GM18526 (cell line): ENCODE data around the gene TLR4.

Source experiments
- POLR2A ChIP-seq: IDR thresholded peaks from 3 replicates; pipeline ENCODE4 v1.6.1; 2011; ENCODE audit not compliant: insufficient read length; ENCODE audit errors: extremely low read depth

TLR4 gene

DNA sequence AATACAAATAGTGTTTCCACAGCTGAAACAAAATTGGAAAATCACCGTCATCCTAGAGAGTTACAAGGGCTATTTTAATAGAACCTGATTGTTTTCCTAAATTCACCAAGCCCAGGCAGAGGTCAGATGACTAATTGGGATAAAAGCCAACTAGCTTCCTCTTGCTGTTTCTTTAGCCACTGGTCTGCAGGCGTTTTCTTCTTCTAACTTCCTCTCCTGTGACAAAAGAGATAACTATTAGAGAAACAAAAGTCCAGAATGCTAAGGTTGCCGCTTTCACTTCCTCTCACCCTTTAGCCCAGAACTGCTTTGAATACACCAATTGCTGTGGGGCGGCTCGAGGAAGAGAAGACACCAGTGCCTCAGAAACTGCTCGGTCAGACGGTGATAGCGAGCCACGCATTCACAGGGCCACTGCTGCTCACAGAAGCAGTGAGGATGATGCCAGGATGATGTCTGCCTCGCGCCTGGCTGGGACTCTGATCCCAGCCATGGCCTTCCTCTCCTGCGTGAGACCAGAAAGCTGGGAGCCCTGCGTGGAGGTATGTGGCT, at the start of gene TLR4:
TSS of gene TLR4 (plus strand) at position 380 of the 552 bp plus-strand sequence. CDS start at position 450, 70 bp downstream.
- peak; percentile 47 for TF ChIP-seq POLR2A

DNA sequence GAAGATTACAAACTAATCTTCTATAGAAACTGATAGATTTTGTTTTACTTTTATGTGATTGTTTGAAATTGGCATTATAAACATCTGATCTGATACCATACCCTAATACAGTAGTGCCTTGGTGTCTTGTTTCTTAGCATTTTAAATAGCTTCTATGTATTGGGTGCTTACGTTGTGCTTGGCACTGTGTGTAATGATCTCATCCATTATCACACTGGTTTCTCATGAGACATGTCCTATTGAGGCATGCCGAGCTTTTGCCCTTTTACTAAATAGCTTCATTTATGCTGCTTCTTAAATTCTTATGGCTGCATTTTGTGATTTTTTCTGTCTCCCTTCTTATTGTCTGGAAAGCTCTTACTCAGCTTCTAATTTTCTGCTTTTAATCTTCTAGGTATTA, 48.2 kb upstream of the TLR4 start:
- TF ChIP-seq POLR2A, result no peak

DNA sequence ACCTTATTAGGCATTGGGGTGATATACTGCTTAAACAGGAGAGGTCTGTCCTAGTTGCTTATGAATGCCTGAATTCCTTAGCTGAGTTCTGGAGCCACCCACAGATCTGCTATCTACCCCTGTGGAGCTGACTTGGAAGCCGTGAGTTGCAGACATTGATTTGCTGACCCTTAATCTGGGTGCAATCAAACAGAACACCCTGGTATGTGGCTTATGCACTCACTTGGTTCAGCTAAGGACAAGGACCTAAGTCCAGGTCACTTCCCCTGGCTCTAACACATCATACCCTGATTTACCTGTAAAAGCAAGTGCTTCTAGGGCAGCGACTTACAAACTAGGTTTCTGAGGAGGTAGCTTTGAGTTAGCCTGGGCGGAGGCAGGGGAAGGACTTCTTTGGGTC, 41.6 kb upstream of the TLR4 start:
- TF ChIP-seq POLR2A, result no peak

DNA sequence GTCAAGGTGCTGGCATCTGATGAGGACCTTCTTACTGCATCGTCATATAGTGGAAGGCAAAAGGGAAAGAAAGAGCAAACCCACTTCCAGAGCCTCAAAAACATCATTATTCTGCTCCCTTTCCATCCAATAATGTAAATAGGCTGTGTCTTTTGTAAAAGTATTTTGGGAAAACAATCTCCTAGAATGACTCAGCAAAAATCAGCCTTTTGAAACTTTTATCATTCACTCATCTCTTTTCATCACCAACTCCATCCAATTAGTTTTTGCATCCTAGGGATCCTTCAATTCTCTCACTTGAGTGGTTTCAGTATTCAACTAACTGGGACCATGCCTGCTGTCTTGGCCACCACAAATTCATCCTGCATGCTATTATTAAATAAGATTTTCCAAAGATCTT, 39.8 kb upstream of the TLR4 start:
- no peak for TF ChIP-seq POLR2A

DNA sequence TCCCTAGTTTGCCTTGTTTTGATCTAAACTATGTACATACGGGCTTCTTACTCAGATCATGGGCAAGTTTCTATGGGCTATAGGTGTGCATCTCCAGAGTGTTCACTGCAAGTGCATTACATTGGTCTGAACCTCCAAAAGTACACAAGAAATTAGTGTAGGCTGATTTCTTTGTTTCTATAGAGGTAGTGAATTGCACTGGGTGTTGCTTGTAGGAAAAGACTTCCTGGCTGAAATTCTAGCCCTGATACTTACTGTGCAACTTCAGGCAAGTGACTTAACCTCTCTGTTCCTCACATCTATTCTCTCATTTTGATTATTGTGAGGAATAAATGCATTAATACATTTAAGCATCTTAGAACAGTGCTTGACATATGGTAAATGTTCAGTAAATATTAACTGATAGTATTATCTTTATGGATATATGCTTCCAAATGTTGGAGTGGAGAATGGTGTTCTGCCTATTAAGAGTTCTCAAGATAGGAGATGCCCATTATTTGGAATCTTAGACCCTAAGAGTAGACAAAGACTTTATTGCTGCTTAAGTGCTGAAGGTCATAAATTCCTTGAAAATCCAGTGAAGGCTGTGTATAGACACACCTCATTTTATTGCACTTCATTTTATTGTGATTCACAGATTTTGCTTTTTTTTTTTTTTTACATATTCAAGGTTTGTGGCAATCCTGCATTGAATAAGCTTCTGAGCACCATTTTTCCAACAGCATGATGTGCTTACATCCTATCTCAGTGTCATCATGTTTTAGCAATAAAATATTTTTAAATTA, 38.4 kb upstream of the TLR4 start:
- TF ChIP-seq POLR2A, result no peak

DNA sequence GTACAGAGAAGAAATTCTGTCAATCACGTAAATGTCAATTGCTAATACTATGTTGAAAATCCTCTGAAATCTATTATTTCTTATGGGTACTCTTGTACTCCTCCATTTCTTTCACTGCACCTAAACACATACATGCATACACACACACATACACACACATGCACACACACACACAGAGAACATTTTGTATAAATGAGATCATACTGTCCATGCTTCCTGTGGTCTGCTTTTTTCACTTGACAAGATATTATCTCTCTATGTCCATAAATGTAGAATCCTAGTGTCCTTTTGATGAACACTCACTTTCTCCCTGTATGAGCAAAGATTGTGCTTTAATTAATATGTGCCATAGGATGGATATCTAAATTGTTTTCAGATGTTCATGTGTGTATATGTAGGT, 32.7 kb upstream of the TLR4 start:
- no peak for TF ChIP-seq POLR2A

DNA sequence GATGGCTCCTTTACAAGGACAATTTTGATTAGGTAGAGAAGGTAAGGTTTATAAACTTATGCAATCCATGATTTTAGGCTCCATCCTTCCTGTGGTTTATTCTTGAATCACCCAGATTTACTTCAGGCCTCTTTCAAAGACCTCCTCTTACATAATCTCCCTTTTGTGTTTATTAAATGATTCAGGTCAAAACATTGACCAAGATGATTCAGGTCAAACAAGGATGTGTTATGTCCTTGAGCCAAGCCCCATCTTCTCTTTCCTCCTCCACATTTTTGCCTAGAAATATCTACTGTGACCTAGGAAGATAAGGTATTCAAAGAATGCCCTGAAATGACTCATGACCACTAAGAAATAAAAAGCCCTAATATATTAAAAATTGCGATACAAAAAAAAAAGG, 31.8 kb upstream of the TLR4 start:
- TF ChIP-seq POLR2A, result no peak

DNA sequence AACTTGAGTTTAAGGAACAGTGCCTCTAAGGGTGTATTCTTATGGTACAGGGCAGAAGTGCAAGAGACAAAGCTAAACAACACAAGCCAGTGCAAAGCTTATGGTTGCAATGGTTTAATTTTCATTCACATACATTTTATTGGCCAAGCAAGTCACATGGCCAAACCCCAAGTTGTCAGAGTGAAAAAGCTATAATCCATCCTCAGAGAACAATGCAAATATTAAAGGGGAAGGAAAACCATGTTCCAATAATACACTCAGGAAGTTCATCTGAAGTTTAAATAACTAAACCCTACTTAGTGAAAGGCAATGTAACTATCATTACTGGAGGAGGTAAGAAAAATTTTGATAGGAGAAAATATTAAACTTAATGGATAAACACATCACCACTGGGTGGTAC, 26.6 kb upstream of the TLR4 start:
- TF ChIP-seq POLR2A, result no peak

DNA sequence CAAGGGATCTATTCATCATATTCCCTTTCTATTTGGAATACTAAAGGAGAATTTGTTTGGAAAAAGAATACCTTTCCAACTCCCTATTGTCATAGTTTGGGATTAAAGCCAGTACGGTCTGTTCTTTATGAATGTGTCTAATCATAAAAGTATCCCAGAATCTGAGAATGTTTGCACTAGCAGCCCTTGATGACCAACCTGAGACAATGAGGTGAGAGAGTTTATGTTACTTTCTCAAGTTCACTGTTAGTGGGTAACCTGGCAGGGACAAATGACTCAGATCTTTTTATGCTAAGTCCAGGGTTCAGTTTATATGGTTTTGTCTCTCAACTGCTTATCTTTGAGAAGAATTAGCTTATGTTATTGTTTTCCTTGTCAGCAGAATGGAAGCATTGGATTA, 25.3 kb upstream of the TLR4 start:
- no peak for TF ChIP-seq POLR2A

DNA sequence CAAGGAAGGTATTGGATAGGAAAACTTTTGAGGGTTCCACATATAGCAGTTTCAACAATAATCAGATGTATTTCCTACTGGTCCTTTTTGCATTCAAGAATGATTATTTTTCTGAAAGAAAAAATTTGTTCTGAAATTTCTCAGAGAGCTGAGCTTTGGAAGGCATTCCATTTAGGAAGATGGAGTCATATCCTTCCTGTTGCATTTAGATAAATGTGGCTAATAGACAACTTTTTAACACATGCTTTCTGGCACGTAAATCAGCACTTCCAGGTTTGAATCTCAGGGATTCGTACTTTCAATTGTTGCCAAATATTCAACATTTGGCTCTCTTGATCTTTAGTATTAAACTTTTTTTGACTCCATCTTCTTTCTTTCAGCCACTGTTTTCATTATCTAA, 24.8 kb upstream of the TLR4 start:
- TF ChIP-seq POLR2A, result no peak

DNA sequence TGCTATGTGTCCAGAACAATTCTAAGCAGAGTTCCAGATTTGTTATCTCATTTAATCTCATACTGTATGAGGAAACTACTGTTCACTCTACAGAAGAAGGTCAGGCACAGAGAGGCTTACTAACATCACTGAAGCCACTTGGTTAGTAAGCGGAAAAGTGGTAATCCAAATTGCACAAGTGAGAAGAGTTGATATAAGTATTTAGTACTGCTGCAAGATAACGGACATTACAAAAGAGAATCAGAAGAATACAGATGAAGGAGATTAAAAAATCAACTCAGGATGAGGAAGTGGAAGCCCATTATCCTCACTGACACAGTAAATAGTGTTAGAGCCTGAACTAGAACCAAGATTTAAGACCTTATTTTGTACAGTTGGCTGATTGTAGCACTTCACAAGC, 22.3 kb upstream of the TLR4 start:
- TF ChIP-seq POLR2A, result no peak

DNA sequence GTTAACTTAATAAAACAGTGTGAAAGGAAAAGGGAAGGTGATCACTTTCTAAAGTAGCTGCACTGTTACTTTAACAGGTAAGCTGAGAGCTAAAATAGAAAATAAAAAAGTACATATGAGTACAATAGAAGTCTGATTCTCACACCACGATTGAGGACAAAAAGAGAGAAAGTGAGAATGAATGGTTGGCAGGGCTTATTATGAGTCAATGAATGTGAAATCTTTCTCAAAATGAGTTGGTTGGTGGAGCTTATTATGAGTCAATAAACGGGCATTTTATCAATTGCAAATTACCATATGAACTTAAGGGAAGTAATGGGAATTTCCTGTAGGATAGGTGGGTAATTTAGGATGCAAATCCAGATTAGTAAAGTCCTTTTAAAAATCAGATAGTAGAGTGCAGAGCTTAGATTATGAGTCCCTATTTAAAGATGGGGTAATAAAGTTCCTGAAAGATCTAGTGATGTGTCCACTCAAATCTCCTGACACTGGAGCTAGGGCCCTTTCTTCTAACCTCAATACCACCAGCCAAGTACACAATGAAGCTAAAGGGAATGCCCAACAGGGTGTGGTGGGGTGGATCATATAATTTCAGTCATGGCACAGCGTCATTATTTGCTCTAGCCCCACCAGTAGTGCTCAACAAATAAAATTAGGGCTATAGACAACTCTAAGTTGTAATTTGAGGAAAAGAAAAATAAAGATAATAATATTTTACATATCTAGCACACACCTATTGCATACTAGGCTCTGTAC, 21.1 kb upstream of the TLR4 start:
- no peak for TF ChIP-seq POLR2A

DNA sequence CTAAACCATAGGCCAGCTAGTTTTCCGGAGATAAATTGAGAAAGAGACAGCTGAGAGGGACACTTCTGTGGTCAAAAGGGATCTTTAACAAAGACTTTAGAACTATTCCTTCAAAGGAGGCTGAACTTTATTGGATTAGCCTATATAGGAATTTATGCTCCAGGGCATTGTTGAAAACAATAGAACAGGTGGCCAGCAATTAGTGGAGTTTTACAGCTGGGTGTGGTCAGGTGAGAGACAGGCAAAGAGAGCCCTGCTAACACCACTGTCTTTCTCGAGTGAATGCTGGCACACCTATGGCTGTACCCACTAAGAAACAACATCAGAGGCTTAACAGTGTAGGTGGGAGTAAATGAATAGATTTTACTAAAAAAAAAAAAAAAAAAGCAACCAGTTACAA, 16.7 kb upstream of the TLR4 start:
- no peak for TF ChIP-seq POLR2A

DNA sequence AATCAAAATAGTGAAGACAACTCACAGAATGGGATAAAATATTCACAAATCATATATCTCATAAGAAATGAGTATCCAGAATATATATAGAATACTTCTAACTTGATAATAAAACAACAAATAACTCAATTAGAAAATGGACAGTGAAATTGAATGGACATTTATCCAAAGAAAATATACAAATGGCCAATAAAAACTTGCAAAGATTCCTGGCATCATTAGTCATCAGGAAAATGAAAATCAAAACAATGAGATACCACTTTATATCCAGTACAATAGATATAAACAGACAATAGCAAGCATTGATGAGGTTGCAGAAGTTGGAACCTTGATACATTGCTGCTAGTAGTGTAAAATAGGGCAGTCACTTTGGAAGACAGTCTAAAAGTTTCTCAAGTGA, 12.8 kb upstream of the TLR4 start:
- no peak for TF ChIP-seq POLR2A

DNA sequence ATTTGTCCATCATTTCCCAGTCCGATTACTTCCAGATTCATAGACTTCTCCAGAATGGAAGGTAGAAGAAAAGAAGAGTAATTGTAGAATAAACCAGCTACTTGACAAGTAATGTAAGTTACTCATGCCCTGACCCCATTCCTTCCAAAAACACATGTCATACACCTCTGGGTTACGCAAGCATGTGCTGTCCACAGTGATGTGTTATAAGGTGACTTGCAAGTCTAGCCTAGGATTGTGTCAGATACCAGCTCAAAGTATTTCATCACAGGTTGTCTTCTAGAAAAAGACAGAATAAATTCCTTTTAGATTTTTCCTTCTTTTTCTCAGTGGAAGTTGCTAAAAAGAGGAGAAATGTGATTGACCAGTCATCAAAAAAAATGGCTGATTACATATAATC, 8.0 kb upstream of the TLR4 start:
- no peak for TF ChIP-seq POLR2A

DNA sequence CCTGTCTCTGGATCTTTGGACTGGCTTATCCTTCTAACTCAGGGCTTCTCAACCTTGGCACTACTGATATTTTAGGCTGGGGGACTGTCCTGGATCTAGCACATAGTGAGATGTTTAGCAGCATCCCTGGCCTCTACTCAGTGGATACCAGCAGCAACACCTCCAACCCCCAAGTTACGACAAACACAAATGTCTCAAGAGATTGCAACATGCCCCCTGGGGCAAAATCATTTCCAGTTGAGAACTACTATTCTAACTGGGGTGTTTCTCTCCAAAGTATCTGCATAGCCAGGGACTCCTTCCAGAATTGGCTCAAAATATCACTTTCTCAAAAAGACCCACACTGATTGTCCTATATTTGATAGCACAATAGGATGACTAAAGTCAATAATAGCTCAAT, 7.2 kb upstream of the TLR4 start:
- TF ChIP-seq POLR2A, result no peak
